GM12873 (cell line): ENCODE measurements around the gene SSR2.

Experiments
- CTCF ChIP-seq: IDR thresholded peaks from 2 replicates; pipeline ENCODE4 v1.5.1; 2012; ENCODE audit warnings: low read depth, mild to moderate bottlenecking, moderate library complexity, low read length, control low read depth; ENCODE audit not compliant: insufficient read depth; ENCODE audit errors: missing control alignments

Gene SSR2

DNA sequence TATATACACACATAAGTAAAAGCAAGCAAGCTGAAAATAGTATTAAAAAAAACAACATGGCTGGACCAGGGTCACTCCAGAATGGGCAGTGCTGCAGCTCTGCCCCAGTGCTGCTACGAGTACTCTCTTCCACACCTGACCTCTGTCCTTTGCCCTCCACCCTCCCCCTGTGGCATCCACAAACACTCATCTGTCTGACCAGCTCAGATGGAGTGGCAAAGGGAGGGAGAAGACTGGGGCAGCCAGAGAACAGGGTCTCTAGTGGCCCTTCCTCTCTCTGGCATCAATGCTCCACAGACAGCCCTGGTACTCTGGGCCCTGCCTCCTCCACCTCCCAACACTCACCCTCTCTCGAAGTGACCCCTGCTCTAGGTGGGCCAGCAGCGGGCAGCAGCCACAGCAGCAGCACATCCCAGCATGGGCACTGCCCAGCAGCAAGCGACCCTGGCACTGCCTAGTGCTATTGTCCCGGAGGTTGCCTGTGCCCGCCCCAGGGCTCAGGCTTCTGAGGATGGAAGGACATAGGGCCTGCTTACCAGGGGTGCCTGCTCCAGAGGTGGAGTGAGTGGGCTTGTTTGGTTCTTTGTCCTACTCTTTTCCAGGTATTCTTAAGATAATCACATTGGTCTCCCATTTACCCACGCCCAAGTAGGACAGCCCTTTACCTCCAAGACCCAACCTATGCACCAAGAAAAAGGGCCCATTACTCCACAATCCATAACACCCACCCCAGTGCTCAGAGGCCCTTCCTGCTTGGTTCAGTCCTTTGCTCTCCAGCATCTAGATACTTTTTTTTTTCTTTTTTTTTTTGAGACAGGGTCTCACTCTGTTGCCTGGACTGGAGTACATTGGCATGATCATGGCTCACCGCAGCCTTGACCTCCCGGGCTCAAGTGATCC is 48.6 kb downstream of the SSR2 start:
- TF ChIP-seq CTCF = no peak

GRCh38 chr1:155970531-155971167 is 50.1 kb downstream of the SSR2 start:
- no peak for TF ChIP-seq CTCF

DNA sequence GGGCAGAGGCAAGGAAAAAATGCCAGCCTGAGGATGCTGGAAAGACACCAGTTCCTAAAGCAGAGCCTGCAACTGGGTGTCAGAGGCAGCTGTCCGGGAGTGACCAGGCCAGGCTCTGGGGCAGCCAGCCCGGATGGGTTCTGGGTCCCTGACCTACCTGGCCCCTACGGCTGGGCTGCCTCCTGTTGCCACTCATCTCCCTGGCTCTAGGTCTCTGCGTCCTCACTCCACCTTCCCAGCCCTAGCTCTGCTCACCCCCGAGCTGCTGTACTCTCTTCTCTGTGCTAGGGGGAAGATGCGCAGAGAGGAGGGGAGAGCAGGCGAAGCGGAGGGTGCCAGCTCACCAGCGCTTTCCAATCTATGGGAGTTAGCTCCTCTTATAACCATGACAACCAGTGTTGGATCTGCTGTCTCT is 51.4 kb downstream of the SSR2 start:
- TF ChIP-seq CTCF = no peak

DNA sequence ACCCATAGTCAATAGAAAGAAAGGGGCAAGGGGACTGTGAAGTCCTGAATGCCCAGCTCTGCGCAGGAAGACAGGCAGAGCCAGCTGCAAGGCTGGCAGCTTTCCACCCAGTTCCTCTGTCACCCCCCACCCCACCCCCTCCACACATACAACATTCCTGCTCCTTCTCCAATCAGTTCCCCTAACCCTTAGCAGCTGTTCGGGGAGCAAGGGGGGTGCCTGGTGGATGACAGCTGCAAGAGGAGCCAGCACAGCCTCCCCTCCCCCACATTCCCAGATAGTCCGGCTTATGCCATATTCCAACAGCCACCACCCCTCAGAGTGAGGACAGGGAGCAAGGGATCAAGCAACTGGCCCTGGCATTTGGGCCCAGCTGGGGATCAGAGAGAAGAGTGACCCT is 52.1 kb downstream of the SSR2 start:
- no peak for TF ChIP-seq CTCF

DNA sequence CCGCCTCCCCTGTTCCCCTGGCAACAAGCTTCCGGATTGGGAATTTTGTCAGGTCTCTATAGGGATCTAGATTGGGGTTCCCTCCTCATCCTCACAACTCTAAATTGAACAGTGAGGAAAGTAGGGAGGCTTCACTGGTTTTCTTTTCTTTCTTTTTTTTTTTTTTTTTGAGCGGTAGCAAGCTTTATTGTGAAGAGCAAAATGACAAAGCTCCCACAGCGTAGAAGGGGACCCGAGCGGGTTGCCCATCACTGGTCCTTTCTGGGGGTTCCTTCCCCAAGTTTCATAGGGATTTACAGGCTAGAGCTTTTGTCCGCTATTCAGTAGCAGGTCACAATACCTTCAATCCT is 52.7 kb downstream of the SSR2 start:
- TF ChIP-seq CTCF = no peak

GRCh38 chr1:155967341-155968050 is 53.3 kb downstream of the SSR2 start:
- TF ChIP-seq CTCF = no peak

- TF ChIP-seq CTCF = no peak
Measured at GRCh38 chr1:155966750-155967149, 54.0 kb downstream of the SSR2 start.
